Measurements from ENCODE around the gene IGF2BP2. TPM values are rescaled to one million over a fixed set of nuclear protein-coding genes. Genes with fewer than 3 reads are reported as not detected.

Gene IGF2BP2
- total and polyA plus RNA-seq, 2 of the 8 experiments (the other 6 are each of a cell fraction or from before 2014, with no cell fraction given): 7.4 to 121 TPM

- DNase-seq (ENCODE audit: low read depth in 1 of 2, low spot score in 2 of 2): no peak
- TF ChIP-seq SIX5 (IDR thresholded peaks at IDR 0.05; ENCODE audit: low read depth, low read length) (no peak), BACH1 (IDR thresholded peaks at IDR 0.05; ENCODE audit: low read length) (no peak), KDM1A (IDR thresholded peaks at IDR 0.05; ENCODE audit: borderline replicate concordance, low read length) (no peak), USF2 (IDR thresholded peaks at IDR 0.05; ENCODE audit: low read length) (no peak), ATF3 (IDR thresholded peaks at IDR 0.05; ENCODE audit: insufficient read depth, low read depth, low read length) (no peak), TCF12 (IDR thresholded peaks at IDR 0.05; ENCODE audit: low read depth, low read length) (no peak), SIN3A (conservative IDR thresholded peaks at IDR 0.05 in 1 of 2, IDR thresholded peaks at IDR 0.05 in 1 of 2; ENCODE audit: low read depth in 1 of 2, low read length in 2 of 2) (no peak), SAP30 (IDR thresholded peaks at IDR 0.05; ENCODE audit: insufficient read depth, insufficient replicate concordance, low read length) (no peak), RAD21 (IDR thresholded peaks at IDR 0.05 in 1 of 2, conservative IDR thresholded peaks at IDR 0.05 in 1 of 2; ENCODE audit: low read depth in 2 of 2, low read length in 2 of 2) (no peak), NANOG (IDR thresholded peaks at IDR 0.05; ENCODE audit: insufficient read depth, low read depth, low read length, poor library complexity, severe bottlenecking) (no peak), CHD1 (IDR thresholded peaks at IDR 0.05; ENCODE audit: low read depth, low read length) (no peak)
Measured at GRCh38 chr3:185722881-185723280, 102.0 kb downstream of the IGF2BP2 start.

More at GRCh38 chr3:185722881-185723280, 102.0 kb downstream of the IGF2BP2 start:
- no peak for FAIRE-seq
- Histone ChIP-seq H3K27me3 (replicated peaks in 1 of 4; ENCODE audit: control insufficient read depth in 3 of 4, extremely low read depth in 1 of 4, insufficient read depth in 3 of 4, low read length in 3 of 4) (no peaks in the 10 kb centered on the region), H2BK20ac (ENCODE audit: low read length) (no peak overlapping the region), H2BK5ac (ENCODE audit: low read depth, low read length) (no peak overlapping the region), H3K4me3 (ENCODE audit: extremely low read depth in 1 of 4, insufficient read depth in 2 of 4, low read depth in 3 of 4, low read length in 4 of 4) (no peak overlapping the region), H3K79me1 (ENCODE audit: low read depth, low read length) (peaks cover 20% of the 10 kb centered on the region), H3K9me3 (ENCODE audit: insufficient read depth in 2 of 2, low read depth in 1 of 2, low read length in 1 of 2) (no peaks in the 10 kb centered on the region), H2BK15ac (ENCODE audit: low read length) (no peak overlapping the region), H4K91ac (replicated peaks; ENCODE audit: insufficient read length, low read length) (no peak overlapping the region), H3K4ac (replicated peaks; ENCODE audit: insufficient read length, low read depth, low read length) (no peak overlapping the region), H3K4me1 (replicated peaks in 1 of 4; ENCODE audit: control insufficient read depth in 3 of 4, insufficient read depth in 4 of 4, low read length in 3 of 4) (peaks cover 2 to 28% (median 25%) of the 10 kb centered on the region in 4 experiments), H3K14ac (ENCODE audit: insufficient read length) (no peak overlapping the region), H3K56ac (replicated peaks; ENCODE audit: insufficient read length, low read depth, low read length) (no peak overlapping the region), H4K20me1 (replicated peaks in 1 of 2; ENCODE audit: control insufficient read depth in 1 of 2, insufficient read depth in 2 of 2, low read length in 2 of 2) (peaks cover 5 to 33% of the 10 kb centered on the region in 2 experiments), H3K4me2 (ENCODE audit: insufficient read depth in 1 of 2, low read depth in 2 of 2, low read length in 2 of 2) (no peak overlapping the region), H3K18ac (ENCODE audit: extremely low read depth, low read length) (no peak overlapping the region), H2AK5ac (ENCODE audit: low read depth, low read length) (no peak overlapping the region), H3K79me2 (ENCODE audit: control insufficient read depth in 1 of 2, insufficient read depth in 2 of 2, low read length in 2 of 2) (peaks cover under 1 to 93% of the 10 kb centered on the region in 2 experiments), H2AFZ (ENCODE audit: low read length) (no peak overlapping the region), H3K23me2 (ENCODE audit: low read depth, low read length) (no peaks in the 10 kb centered on the region), H2BK12ac (ENCODE audit: low read depth, low read length) (no peak overlapping the region), H3K9ac (replicated peaks in 1 of 4; ENCODE audit: extremely low read depth in 1 of 4, low read depth in 3 of 4, low read length in 3 of 4) (no peak overlapping the region), H4K5ac (ENCODE audit: insufficient read length, low read depth, low read length) (no peak overlapping the region), H3K36me3 (ENCODE audit: control insufficient read depth in 2 of 4, insufficient read depth in 4 of 4, low read length in 3 of 4) (no peaks in the 10 kb centered on the region; a peak in 1 of 8 replicates), H4K8ac (ENCODE audit: extremely low read depth, insufficient read depth, low read length) (no peak overlapping the region), H3K27ac (ENCODE audit: low read depth, low read length) (no peak overlapping the region), H2BK120ac (replicated peaks; ENCODE audit: low read depth, low read length) (no peak overlapping the region), H3K23ac (ENCODE audit: insufficient read length) (no peak overlapping the region)
- POLR2A ChIA-PET (ENCODE audit: partially characterized antibody): interaction anchor here (0.8 to 1.1 kb wide), 3 partner anchors 10 to 220 kb away, joined by 3 to 4 read pairs (median 3); no protein-coding TSS in a partner anchor
- WGBS, 2 experiments (ENCODE audit: extremely low coverage in 1 of 2, insufficient coverage in 1 of 2, insufficient read length in 1 of 2, insufficient replicate concordance in 2 of 2, low coverage in 1 of 2, low lambda C conversion rate in 2 of 2, missing lambda C conversion rate in 1 of 2): 93% methylated on average over 5 of the region's 5 CpGs; no CpG with 5 or more reads in 1 of the 2 experiments
- CTCF ChIA-PET (ENCODE audit: partially characterized antibody): interaction anchor here (1.3 to 3.2 kb wide), 4 partner anchors 11 to 47 kb away, joined by 4 to 15 read pairs (median 8); no protein-coding TSS in a partner anchor

All from H1 (cell line).